NCI-H1105 (cell line): ENCODE data around the gene MPDZ.
"Not testable (repeated sequence)": the region's sequence is repeated elsewhere in the genome, so short reads cannot be mapped to it uniquely, and the experiment has no call there.

Experiments used
- DNase-seq: peaks from one replicate; lab custom pipeline; 2025; lab: John Stamatoyannopoulos, UW

MPDZ gene

GRCh38 chr9:13267743-13268142 is 11.7 kb downstream of the MPDZ start:
- no peak for DNase-seq

GRCh38 chr9:13266167-13266566 is 13.3 kb downstream of the MPDZ start:
- no peak for DNase-seq

- DNase-seq, result no peak
Measured at GRCh38 chr9:13264788-13265187, 14.7 kb downstream of the MPDZ start.

GRCh38 chr9:13263511-13263910 is 16.0 kb downstream of the MPDZ start:
- no peak for DNase-seq

- DNase-seq, result no peak
Measured at GRCh38 chr9:13252852-13253251, 26.6 kb downstream of the MPDZ start.

GRCh38 chr9:13244181-13244580 is 35.3 kb downstream of the MPDZ start:
- DNase-seq, result peak; percentile 52

GRCh38 chr9:13241283-13241682 is 38.2 kb downstream of the MPDZ start:
- no peak for DNase-seq

- DNase-seq, result no peak
Measured at GRCh38 chr9:13239660-13240059, 39.8 kb downstream of the MPDZ start.

- DNase-seq, result no peak
Measured at GRCh38 chr9:13239208-13239607, 40.3 kb downstream of the MPDZ start.

- DNase-seq, result no peak
Measured at GRCh38 chr9:13234932-13235331, 44.6 kb downstream of the MPDZ start.

GRCh38 chr9:13228431-13228830 is 51.1 kb downstream of the MPDZ start:
- DNase-seq, result no peak

GRCh38 chr9:13224366-13224765 is 55.1 kb downstream of the MPDZ start:
- no peak for DNase-seq

- DNase-seq, result not testable (repeated sequence)
Measured at GRCh38 chr9:13222733-13223132, 56.8 kb downstream of the MPDZ start.

- no peak for DNase-seq
Measured at GRCh38 chr9:13221741-13222140, 57.8 kb downstream of the MPDZ start.

GRCh38 chr9:13220837-13221236 is 58.7 kb downstream of the MPDZ start:
- DNase-seq, result no peak

GRCh38 chr9:13215791-13216554 is 63.5 kb downstream of the MPDZ start:
- DNase-seq, result no peak

GRCh38 chr9:13213998-13214397 is 65.5 kb downstream of the MPDZ start:
- DNase-seq, result no peak

GRCh38 chr9:13213337-13213736 is 66.2 kb downstream of the MPDZ start:
- DNase-seq, result no peak

GRCh38 chr9:13210306-13210705 is 69.2 kb downstream of the MPDZ start:
- DNase-seq, result no peak

GRCh38 chr9:13209498-13209897 is 70.0 kb downstream of the MPDZ start:
- no peak for DNase-seq

GRCh38 chr9:13205824-13206223 is 73.7 kb downstream of the MPDZ start:
- DNase-seq, result no peak

- DNase-seq, result no peak
Measured at GRCh38 chr9:13190040-13190439, 89.5 kb downstream of the MPDZ start.

GRCh38 chr9:13189362-13189761 is 90.1 kb downstream of the MPDZ start:
- no peak for DNase-seq

- no peak for DNase-seq
Measured at GRCh38 chr9:13186774-13187173, 92.7 kb downstream of the MPDZ start.
